HG03060 (cell line): Measurements from ENCODE around the gene NXN.
"Not testable (repeated sequence)": the region's sequence is repeated elsewhere in the genome, so short reads cannot be mapped to it uniquely, and the experiment has no call there.

Experiments used
- ATAC-seq: cut with Tn5 transposase; IDR thresholded peaks from one replicate; pipeline ENCODE4 v1.9.1; 2021; ENCODE audit warnings: low read depth, moderate number of reproducible peaks; ENCODE audit not compliant: unreplicated experiment

Gene NXN

DNA sequence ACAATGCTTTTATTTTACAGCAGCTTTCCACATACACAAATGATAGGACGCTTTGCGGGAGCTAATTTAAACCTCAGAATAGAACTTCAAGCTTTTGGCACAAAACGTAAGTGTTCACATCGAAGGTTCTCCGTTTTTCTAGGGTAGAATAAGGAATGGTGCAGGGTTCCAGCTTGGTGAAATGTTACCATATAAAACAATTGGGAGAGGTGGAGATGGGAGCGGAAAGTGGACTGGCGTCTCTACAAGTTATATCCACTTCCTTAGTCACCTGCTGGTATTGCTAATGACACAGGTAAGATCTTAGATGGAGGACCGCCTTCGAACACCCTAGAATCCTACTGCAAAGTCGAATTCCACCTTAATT is 1.7 kb upstream of the NXN start:
- ATAC-seq, result no peak

DNA sequence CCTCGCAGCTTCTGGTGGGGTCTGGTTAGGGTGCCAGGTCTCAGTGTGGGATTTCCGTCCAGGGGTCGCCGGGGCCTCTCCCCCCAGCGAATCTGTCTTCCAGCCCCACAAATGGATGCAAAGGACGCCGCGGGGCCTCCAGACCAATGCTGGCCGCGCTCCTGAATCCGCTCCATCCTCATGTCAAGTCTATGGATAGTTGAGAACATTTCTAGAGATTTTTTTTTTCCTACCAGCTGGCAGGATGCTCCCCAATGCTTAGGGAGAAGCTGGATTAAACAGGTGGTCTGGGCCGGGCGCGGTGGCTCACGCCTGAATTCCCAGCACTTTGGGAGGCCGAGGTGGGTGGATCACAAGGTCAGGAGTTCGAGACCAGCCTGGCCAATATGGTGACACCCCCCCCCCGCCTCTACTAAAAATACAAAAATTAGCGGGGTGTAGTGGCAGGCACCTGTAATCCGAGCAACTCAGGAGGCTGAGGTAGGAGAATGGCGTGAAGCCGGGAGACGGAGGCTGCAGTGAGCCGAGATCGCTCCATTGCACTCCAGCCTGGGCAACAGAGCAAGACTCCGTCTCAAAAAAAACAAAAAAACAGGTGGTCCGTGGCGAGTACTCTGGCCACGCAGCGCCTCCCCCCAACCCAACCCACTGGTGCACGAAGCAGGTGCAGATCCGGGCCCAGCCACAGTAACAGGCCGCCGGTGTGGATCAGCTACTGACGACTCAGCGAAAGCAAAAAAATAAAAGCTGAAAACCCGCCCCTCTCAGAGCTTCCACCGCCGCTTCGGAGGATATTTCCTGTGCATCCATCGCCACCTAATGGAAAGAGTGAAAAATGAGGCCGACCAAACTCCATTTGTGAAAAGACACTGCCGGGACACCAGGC is 1.1 kb upstream of the NXN start:
- ATAC-seq, result peak; percentile 47

DNA sequence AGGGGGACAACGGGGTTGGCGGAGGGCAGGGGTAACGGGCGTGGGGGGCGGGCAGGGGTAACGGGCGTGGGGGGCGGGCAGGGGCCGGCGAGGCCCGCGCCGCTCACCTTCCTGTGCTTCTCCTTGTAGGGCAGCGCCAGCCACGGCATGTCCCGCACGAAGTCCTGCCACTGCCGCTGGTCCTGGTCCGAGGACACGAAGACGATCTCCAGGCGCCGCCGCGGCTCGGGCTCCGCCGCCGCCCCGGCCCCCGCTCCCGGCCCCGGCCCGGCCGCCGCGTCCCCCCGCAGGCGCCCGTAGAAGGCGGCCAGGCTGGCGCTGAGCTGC is 401 bp downstream of the NXN start:
- ATAC-seq, result no peak

DNA sequence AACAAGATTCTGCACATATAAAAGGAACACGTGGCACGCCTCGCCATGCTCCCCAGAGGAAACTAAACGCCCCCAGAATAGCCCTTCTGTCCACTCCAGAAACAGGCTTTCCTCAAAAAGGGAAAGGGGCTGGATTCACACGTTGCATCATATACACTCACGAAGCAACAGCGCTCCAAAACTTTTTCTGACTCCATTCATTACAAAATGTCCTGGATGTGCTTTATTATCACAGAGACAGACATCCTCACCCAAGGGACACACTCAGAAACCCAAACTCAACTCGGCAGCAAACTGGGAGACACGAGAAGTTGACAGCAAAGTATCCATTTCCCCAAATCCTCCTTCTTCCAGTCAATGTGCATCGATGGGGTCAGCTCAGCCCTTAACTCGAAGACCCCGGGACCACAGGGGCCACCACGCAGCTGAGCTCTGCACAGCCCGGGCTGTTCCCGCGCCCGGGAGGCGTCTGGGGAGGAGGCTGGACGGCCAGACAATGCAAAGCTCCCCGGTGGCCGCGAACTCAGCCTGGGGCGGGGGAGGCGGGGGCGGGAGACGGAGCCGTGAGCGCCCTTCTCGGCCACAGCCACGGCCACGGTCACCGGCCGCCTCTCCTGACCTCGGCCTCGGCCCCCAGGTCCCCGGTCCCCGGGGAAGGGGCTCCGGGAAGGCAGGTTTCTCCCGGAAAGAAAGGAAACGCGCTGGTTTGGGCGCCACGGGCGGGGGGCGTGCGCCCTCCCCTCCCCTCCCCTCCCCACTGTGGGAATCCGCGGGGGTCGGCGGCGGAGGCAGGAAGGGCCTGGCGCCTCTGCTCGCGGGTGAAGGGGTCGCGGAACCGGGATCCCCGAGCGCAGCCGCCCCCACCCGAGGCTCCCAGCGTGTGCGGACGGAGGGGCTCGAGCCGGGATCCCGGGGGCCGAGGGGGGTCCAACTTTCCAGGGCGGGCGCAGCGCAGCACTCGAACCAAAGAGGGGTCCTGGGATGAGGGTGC is 1.2 kb downstream of the NXN start:
- no peak for ATAC-seq

- ATAC-seq, result no peak
Observed at GRCh38 chr17:977166-977565, 2.4 kb downstream of the NXN start.

DNA sequence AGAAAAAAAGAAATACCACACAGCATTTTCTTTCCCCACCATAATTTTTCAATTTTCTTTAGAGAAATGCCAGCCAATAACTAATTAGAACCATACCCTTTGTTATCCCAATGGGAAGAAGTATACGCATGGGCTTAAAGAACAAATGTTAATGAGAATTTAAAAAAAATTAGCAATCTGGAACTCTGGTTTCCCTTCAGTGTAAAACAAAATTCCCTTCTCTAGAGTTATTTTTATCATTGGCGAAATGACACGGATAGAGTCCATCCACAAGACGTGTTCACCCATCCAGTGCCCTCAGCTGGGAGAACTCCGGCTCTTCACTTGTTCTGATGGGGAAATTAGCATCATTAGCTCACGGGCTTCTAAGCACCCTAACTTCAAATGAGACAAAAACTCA is 3.3 kb downstream of the NXN start:
- no peak for ATAC-seq

GRCh38 chr17:975371-975915 is 4.1 kb downstream of the NXN start:
- ATAC-seq, result no peak

DNA sequence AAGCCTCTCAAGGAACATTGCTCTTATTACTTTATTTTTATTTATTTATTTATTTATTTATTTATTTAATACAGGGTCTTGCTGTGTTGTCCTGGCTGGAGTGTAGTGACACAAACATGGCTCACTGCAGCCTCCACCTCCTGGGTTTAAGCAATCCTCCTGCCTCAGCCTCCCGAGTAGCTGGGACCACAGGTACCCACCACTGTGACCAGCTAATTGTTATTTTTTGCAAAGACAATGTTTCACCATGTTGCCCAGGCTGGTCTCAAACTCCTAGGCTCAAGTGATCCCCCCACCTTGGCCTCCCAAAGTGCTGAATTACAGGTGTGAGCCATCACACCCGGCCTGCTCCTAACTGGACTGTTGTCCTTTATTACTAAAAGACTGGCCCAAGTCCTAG is 4.8 kb downstream of the NXN start:
- ATAC-seq, result not testable (repeated sequence)

GRCh38 chr17:973053-973452 is 6.5 kb downstream of the NXN start:
- no peak for ATAC-seq

DNA sequence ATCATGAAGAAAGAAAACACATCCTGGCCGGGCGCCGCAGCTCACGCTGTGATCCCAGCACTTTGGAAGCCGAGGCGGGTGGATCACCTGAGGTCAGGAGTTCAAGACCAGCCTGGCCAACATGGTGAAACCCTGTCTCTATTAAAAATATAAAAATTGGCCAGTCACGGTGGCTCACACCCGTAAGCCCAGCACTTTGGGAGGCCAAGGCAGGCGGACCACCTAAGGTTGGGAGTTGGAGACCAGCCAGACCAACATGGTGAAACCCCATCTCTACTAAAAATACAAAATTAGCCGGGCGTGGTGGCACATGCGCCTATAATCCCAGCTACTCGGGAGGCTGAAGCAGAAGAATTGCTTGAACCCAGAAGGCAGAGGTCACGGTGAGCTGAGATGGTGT is 7.7 kb downstream of the NXN start:
- ATAC-seq, result not testable (repeated sequence)

- no peak for ATAC-seq
Observed at GRCh38 chr17:970364-970763, 9.2 kb downstream of the NXN start.

GRCh38 chr17:969811-970355 is 9.7 kb downstream of the NXN start:
- no peak for ATAC-seq

GRCh38 chr17:968812-969730 is 10.5 kb downstream of the NXN start:
- no peak for ATAC-seq

DNA sequence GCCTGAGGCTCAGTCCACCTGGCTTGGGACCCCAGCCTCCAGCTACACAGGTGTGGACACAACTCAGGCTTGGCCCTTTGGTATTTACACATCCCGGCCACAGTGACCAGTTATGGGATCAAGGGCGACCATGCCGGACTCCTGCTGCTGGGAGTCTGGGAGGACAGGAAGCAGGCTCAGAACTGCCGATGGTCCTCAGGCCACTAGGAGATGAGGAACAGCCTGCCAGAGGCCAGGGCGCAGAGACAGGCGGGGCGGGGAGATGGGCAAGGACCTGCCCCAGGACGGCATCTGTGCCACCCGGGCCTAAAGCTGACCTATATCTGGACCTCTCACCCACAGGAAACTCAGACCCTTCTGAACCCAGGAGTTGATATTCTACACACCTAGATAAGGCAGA is 12.5 kb downstream of the NXN start:
- no peak for ATAC-seq

DNA sequence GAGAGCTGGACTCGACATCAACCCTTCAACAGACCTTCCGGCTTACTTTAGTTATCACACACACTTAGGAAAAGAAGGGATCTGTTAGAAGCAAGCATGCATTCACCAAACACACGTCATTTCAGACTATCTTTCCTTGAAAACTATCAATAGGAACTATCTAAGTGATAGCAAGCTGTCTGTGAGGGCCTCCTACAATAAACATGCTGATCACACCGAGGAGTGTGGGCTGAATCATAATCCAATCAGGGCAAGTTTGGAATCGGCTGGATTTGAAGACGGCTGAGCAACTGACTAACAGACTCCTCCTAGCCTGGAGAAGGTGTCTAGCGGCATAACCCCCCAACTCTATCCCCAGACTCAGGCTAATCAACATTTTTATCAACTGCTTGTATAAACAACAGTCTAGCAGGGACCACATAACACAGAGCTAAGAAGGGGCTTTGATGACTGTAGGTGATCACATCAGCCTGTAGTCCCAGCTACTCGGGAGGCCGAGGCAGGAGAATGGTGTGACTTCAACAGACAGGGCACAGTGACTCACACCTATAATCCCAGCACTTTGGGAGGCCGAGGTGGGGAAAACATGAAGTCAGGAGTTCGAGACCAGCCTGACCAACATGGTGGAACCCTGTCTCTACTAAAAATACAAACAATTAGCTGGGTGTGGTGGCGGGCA is 14.1 kb downstream of the NXN start:
- ATAC-seq, result no peak

- no peak for ATAC-seq
Observed at GRCh38 chr17:964876-965275, 14.7 kb downstream of the NXN start.

- no peak for ATAC-seq
Observed at GRCh38 chr17:962670-963069, 16.9 kb downstream of the NXN start.

DNA sequence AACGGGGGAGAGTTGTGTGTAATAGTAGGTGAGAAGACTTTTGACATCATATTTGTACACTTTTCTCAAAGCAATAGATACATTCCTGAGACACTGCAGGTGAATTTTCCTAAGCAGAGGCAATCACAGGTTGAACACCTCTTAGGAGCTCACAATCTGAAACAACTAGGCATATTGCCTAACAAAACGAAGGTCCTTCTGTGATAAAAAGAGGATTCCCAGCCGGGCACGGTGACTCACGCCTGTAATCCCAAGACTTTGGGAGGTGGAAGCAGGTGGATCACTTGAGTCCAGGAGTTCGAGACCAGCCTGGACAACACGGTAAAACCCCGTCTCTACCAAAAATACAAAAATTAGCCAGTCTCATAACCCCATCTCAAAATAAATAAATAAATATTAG is 17.4 kb downstream of the NXN start:
- no peak for ATAC-seq

DNA sequence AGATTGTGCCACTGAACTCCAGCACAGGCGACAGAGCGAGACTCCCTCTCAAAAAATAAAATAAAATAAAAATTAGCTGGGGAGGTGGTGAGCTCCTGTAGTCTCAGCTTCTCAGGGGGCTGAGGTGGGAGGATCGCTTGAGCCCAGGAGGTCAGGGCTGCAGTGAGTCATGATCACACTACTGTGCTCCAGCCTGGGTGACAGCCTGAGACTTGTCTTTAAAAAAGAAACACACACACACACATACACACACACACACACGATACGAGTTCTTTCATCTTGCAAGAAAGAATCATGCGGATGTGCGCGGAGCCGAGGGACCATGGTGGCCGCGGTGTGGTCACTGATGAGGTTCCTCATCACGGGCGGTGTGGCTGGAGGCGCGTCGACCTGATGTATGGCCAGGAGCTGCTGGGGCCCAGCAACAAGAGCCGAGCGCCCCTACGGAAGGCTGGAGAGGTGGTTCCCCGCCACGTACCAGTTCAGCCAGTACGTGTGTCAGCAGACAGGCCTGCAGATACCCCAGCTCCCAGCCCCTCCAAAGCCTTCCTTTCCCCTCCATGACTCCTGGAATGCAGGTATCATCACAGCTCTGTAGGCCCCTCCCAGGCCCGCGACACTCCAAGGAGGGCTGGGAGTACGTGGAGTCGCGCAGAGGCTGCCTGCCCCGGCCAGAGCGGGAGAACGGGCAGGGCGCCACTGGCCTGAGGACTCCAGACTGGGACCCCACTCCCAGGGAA is 20.7 kb downstream of the NXN start:
- ATAC-seq, result no peak
